WTC11 (cell line): ENCODE results near the gene ZC3H12C. TPM values are rescaled to one million over a fixed set of nuclear protein-coding genes. Genes with fewer than 3 reads are reported as not detected.
A peak's percentile ranks its signal among the peaks of the same experiment; 100 is the strongest.

Experiments used
- ATAC-seq: fragments of 200-7000 bp; cut with Tn5 transposase; 2 replicates; pipeline ENCODE4 v1.10.0; 2021; ENCODE audit warnings: mild to moderate bottlenecking, moderate library complexity
- CTCF ChIA-PET: fragments of 300-600 bp; sonication (Branson Sonifier 250); formaldehyde crosslinking; loops from one replicate; lab custom pipeline; 2021; ENCODE audit warnings: antibody characterized with exemption; lab: Charles Lee
- POLR2A ChIA-PET: fragments of 350-600 bp; sonication (Branson Sonifier 250); formaldehyde crosslinking; loops from one replicate; lab custom pipeline; 2021; ENCODE audit warnings: antibody characterized with exemption; lab: Charles Lee
- DNase-seq: peaks from one replicate; pipeline ENCODE4 v3.0.0; 2021; ENCODE audit warnings: low spot score
- H3K27ac Mint-ChIP-seq: 2 replicates; pipeline ENCODE4 v1.8.0; 2021; ENCODE audit warnings: mixed read lengths
- H3K27me3 Mint-ChIP-seq: 2 replicates; pipeline ENCODE4 v1.8.0; 2021; ENCODE audit warnings: low read depth, mild to moderate bottlenecking, moderate library complexity, mixed read lengths
- H3K36me3 Mint-ChIP-seq: 2 replicates; pipeline ENCODE4 v1.8.0; 2021; ENCODE audit warnings: mixed read lengths
- H3K4me1 Mint-ChIP-seq: 2 replicates; pipeline ENCODE4 v1.8.0; 2022; ENCODE audit warnings: mixed read lengths
- H3K4me3 Mint-ChIP-seq: 2 replicates; pipeline ENCODE4 v1.8.0; 2021; ENCODE audit warnings: mild to moderate bottlenecking, moderate library complexity, mixed read lengths
- H3K9me3 Mint-ChIP-seq: 2 replicates; pipeline ENCODE4 v1.8.0; 2021; ENCODE audit warnings: mixed read lengths
- CBFB ChIP-seq: sonication (generic); formaldehyde crosslinking; IDR thresholded peaks from 2 replicates; pipeline ENCODE4 v1.8.1; 2022; ENCODE audit warnings: mild to moderate bottlenecking, low read depth, missing genetic modification reagents
- CREM ChIP-seq: sonication (generic); formaldehyde crosslinking; IDR thresholded peaks from 2 replicates; pipeline ENCODE4 v1.8.1; 2022; ENCODE audit warnings: mild to moderate bottlenecking, missing genetic modification reagents, moderate library complexity
- GTF2I ChIP-seq: fragments of 250-450 bp; sonication (Bioruptor Pico); conservative IDR thresholded peaks from 2 replicates; pipeline ENCODE4 v1.4.0; 2021; ENCODE audit warnings: mild to moderate bottlenecking
- HMGXB4 ChIP-seq: sonication (generic); formaldehyde crosslinking; IDR thresholded peaks from 2 replicates; pipeline ENCODE4 v1.8.1; 2023; ENCODE audit warnings: mild to moderate bottlenecking, moderate library complexity, missing genetic modification reagents
- IRF1 ChIP-seq: sonication (generic); formaldehyde crosslinking; IDR thresholded peaks from 2 replicates; pipeline ENCODE4 v1.8.0; 2023; ENCODE audit warnings: missing genetic modification reagents
- JAZF1 ChIP-seq: fragments of 250-450 bp; sonication (Bioruptor Pico); IDR thresholded peaks from 2 replicates; pipeline ENCODE4 v1.9.0; 2021; ENCODE audit warnings: moderate library complexity, mild to moderate bottlenecking, inconsistent platforms
- PREB ChIP-seq: sonication (generic); formaldehyde crosslinking; IDR thresholded peaks from 2 replicates; pipeline ENCODE4 v1.8.1; 2022; ENCODE audit warnings: mild to moderate bottlenecking, missing genetic modification reagents, moderate library complexity, borderline replicate concordance
- total RNA-seq: library from RNA; stranded (reverse); gene quantifications from 3 replicates; pipeline ENCODE4 v1.2.3, GENCODE V29; 2021
- TF ChIP-seq, protein P1 (sequence below): sonication (generic); formaldehyde crosslinking; IDR thresholded peaks from 2 replicates; pipeline ENCODE4 v1.8.0; 2023; ENCODE audit warnings: mild to moderate bottlenecking, missing genetic modification reagents
- TF ChIP-seq, protein P2 (sequence below): fragments of 250-450 bp; sonication (Bioruptor Pico); IDR thresholded peaks from 2 replicates; pipeline ENCODE4 v1.9.0; 2021; ENCODE audit warnings: mild to moderate bottlenecking, borderline replicate concordance

The ZC3H12C gene
- total RNA-seq, 1 experiment from 2014 or later: 2.4 TPM

DNA sequence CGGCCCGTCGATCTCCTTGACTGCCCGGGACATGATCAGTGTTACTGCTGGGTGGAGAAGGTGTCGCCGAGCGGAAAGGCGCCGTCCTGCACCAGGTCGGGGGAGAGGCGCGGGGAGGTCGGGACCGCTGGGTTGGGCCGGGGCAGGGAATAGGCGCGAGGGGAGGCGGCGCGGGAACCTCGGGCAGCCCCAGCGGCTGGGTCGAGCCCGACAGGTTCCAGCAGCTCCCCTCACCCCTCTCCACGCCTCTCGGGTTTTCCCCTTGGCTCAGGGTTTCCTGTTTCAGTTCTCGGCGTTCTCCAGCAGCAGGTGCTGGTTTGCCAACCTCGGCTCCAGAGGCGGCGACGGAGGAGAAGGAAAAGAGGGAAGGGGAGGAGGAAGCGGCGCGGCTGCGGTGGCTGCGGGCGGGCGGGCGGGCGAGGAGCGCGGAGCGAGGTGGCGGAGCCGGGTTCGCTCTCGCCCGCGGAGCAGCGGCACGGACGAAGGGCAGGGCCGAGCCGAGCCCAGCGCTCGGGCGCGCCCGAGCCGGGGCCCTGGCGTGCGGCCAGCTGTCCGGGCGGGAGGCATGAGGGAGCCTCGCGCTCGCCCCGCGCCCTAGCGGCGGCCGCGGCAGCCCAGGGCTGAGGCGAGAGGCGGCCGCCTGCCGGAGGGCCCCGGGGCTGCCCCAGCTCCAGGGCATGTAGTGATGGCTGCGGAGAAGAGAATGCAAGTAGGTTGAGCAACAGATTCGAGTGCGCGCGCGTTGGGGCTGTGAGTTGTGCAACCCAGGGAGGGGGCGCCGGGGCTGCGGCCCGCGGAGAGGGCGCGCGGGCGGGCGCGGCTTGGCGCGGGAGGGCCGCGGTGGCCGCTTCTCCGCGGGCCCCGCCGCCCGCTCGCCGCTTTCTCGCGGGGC, at the start of gene ZC3H12C (continued):
- TF ChIP-seq, protein P1, sequence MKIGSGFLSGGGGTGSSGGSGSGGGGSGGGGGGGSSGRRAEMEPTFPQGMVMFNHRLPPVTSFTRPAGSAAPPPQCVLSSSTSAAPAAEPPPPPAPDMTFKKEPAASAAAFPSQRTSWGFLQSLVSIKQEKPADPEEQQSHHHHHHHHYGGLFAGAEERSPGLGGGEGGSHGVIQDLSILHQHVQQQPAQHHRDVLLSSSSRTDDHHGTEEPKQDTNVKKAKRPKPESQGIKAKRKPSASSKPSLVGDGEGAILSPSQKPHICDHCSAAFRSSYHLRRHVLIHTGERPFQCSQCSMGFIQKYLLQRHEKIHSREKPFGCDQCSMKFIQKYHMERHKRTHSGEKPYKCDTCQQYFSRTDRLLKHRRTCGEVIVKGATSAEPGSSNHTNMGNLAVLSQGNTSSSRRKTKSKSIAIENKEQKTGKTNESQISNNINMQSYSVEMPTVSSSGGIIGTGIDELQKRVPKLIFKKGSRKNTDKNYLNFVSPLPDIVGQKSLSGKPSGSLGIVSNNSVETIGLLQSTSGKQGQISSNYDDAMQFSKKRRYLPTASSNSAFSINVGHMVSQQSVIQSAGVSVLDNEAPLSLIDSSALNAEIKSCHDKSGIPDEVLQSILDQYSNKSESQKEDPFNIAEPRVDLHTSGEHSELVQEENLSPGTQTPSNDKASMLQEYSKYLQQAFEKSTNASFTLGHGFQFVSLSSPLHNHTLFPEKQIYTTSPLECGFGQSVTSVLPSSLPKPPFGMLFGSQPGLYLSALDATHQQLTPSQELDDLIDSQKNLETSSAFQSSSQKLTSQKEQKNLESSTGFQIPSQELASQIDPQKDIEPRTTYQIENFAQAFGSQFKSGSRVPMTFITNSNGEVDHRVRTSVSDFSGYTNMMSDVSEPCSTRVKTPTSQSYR (CRISPR knock-in tag): peak; percentile 39; the same call in 1 of the 2 replicates
- peak; percentile 43 for TF ChIP-seq HMGXB4 (CRISPR knock-in tag)
- 0 out of 2 replicates have a peak, but pooled peaks have one; percentile 21 for TF ChIP-seq CREM (CRISPR knock-in tag)
- no peak for TF ChIP-seq CBFB
- no peak for TF ChIP-seq PREB
- TF ChIP-seq JAZF1 (CRISPR knock-in tag): no peak
- TF ChIP-seq, protein P2, sequence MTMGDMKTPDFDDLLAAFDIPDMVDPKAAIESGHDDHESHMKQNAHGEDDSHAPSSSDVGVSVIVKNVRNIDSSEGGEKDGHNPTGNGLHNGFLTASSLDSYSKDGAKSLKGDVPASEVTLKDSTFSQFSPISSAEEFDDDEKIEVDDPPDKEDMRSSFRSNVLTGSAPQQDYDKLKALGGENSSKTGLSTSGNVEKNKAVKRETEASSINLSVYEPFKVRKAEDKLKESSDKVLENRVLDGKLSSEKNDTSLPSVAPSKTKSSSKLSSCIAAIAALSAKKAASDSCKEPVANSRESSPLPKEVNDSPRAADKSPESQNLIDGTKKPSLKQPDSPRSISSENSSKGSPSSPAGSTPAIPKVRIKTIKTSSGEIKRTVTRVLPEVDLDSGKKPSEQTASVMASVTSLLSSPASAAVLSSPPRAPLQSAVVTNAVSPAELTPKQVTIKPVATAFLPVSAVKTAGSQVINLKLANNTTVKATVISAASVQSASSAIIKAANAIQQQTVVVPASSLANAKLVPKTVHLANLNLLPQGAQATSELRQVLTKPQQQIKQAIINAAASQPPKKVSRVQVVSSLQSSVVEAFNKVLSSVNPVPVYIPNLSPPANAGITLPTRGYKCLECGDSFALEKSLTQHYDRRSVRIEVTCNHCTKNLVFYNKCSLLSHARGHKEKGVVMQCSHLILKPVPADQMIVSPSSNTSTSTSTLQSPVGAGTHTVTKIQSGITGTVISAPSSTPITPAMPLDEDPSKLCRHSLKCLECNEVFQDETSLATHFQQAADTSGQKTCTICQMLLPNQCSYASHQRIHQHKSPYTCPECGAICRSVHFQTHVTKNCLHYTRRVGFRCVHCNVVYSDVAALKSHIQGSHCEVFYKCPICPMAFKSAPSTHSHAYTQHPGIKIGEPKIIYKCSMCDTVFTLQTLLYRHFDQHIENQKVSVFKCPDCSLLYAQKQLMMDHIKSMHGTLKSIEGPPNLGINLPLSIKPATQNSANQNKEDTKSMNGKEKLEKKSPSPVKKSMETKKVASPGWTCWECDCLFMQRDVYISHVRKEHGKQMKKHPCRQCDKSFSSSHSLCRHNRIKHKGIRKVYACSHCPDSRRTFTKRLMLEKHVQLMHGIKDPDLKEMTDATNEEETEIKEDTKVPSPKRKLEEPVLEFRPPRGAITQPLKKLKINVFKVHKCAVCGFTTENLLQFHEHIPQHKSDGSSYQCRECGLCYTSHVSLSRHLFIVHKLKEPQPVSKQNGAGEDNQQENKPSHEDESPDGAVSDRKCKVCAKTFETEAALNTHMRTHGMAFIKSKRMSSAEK: no peak

- TF ChIP-seq IRF1 (CRISPR knock-in tag) (no peak), GTF2I (CRISPR knock-in tag) (no peak)
- ATAC-seq (no peak), DNase-seq (no peak)
- ChIA-PET POLR2A (no interaction called here), CTCF (no interaction called here)
- Mint-ChIP-seq H3K4me1 (no peaks in the 10 kb centered on the region), H3K4me3 (no peak overlapping the region), H3K36me3 (no peaks in the 10 kb centered on the region), H3K27ac (no peak overlapping the region), H3K9me3 (no peaks in the 10 kb centered on the region), H3K27me3 (no peaks in the 10 kb centered on the region; the same call in 1 of the 2 replicates)
Measured at GRCh38 chr11:110044226-110044968, 48.8 kb upstream of the ZC3H12C start.
